ENCODE data around the gene TOLLIP. TPM values are rescaled to one million over a fixed set of nuclear protein-coding genes. Genes with fewer than 3 reads are reported as not detected.

The TOLLIP gene
- total RNA-seq, 1 donor from 2014 or later: 40.7 TPM

DNA sequence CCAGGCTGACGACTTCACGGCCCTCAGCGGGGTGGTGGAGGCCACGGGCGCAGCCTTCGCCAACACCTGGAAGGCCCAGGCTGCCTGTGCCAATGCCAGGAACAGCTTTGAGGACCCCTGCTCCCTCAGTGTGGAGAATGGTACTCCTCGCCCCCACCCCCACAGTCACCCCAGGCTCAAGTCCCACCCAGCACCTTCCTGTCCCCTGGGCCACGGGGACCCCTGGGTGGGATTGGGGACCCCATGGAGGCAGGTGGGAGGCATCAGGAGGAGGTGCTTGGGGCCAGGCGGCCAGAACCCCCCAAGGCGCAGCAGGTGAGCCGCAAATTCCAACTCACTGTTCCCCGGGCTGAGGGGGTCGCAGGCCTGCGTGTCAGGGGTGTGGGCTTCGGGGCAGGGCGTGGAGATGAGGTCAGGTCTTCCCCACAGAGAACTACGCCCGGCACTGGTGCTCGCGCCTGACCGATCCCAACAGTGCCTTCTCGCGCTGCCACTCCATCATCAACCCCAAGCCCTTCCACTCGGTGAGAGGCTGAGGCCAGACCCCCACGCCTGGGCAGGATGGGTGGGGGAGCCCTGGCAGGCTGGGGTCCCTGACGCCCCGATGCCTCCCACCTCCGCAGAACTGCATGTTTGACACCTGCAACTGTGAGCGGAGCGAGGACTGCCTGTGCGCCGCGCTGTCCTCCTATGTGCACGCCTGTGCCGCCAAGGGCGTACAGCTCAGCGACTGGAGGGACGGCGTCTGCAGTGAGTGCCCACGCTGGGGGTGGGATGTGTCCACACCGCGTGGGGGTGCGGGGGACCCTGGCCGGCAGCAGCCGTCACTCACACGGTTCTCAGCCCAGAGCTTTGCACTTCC, 77.2 kb downstream of the TOLLIP start:
- no peak for DNase-seq (ENCODE audit: low read depth)

DNA sequence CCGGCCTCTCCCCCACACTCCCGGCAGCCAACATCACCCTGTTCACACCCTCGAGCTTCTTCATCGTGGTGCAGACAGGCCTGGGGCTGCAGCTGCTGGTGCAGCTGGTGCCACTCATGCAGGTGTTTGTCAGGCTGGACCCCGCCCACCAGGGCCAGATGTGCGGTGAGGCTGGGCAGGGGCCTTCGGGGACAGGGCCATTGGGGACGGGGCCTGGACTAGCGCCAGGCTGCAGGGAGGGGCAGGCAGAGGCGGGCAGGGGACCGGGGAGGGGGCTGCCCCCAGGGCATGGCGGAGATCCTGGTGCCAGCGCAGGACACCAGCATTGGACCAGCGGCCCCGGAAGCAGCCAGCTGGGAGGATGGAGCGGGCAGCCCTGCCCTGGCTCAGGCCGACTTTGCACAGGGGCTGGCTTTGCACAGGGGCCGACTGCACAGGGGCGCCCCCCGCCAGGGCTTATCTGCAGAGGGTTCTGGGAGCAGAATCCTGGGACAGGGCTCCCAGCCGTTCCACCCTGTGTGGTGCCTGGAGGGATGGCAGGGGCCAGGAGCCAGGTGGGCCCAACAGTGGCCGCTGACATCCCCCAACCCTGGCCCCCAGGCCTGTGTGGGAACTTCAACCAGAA, 77.9 kb downstream of the TOLLIP start:
- no peak for DNase-seq (ENCODE audit: low read depth)

DNA sequence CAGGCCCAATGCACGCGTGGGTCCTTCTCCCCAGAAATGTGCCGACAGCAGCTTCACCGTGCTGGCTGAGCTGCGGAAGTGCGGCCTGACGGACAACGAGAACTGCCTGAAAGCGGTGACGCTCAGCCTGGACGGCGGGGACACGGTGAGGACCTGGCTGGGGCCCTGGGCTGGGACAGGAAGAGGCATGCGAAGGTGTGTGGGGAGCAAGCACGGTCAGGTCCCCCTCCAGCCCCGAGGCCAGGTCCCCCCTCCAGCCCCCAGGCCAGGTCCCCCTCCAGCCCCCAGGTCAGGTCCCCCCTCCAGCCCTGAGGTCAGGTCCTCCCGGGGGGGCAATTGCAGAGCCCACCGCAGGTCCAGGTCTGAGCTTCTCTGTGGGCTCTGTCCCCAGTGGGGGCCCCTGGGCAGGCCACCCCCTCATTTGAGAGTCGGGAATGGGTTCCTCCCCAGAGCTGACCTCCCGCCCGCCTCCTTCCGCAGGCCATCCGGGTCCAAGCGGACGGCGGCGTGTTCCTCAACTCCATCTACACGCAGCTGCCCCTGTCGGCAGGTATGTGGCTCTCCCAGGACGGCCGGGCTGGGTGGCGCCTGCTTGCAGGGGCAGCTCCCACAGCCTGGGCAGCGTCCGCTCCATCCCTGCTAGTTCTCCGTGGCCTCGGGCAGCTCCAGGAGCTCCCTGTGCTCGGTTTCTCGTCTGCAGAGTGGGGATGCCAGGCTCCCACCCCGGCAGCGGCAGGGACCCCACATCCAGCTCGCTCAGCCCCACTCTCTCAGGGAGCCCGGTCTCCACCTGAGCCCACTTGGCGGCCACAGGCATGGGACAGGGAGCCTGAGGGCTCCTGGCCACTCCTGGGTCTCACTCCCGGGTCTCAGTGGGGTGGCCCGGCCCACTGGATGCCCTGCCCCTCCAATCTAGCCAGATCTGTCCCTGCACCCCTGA, 78.7 kb downstream of the TOLLIP start:
- no peak for DNase-seq (ENCODE audit: low read depth)

DNA sequence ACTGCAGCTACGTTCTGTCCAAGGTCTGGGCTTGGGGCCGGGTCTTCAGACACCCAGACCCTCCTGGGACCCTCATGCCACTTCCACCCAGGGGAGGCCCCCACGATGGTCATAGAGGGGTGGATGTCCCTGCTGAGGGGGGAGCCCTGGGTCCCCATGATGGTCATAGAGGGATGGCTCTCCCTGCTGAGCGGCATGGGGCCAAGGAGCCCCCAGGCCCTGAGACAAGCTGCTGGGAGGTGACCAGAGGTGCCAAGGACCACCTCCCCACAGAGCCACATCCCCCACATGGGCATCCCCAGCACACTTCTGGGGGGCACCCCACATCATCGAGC, 79.3 kb downstream of the TOLLIP start:
- no peak for DNase-seq (ENCODE audit: low read depth)

DNA sequence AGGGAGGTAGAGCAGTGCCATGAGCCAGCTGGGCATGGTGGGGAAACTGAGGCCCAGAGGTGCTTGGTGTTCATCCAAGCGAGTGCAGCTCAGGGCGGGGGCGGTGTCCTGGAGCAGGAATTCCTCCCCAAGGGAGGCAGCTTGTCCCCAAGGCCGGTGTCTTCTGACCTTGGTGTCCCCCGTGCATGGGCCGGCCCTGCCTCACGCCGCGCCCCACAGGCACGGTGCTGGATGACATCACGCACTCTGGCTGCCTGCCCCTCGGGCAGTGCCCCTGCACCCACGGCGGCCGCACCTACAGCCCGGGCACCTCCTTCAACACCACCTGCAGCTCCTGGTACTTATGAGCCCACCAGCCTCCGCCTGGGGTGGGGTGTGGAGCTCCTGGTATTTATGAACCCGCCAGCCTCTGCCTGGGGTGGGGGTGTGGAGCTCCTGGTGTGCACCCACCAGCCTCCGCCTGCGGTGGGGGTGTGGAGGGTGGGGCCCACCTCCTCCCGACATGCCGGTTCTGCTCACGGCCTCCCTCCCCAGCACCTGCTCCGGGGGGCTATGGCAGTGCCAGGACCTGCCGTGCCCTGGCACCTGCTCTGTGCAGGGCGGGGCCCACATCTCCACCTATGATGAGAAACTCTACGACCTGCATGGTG, 79.8 kb downstream of the TOLLIP start:
- DNase-seq (ENCODE audit: low read depth): no peak

DNA sequence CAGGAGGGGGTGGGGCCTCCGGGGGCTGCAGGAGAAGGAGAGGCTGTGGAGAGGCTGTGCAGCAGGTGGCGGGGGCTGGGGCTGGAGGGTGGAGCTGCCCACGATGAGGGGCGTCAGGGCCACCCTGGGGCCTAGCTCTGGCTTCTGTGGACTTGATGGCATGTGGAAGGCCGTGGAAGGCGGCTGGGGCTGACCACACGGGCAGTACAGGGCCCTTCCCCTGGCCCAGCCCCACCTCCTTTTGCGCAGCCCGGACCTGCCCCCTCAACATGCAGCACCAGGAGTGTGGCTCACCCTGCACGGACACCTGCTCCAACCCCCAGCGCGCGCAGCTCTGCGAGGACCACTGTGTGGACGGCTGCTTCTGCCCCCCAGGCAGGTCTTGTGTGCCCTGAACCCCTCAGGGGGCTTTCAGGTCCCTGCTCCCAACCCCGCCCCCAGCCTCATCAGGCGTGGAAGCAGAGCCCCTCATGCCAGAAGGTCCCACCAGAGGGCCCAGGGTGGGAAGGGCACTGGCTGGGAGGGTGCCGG, 80.4 kb downstream of the TOLLIP start:
- DNase-seq (ENCODE audit: low read depth): no peak

DNA sequence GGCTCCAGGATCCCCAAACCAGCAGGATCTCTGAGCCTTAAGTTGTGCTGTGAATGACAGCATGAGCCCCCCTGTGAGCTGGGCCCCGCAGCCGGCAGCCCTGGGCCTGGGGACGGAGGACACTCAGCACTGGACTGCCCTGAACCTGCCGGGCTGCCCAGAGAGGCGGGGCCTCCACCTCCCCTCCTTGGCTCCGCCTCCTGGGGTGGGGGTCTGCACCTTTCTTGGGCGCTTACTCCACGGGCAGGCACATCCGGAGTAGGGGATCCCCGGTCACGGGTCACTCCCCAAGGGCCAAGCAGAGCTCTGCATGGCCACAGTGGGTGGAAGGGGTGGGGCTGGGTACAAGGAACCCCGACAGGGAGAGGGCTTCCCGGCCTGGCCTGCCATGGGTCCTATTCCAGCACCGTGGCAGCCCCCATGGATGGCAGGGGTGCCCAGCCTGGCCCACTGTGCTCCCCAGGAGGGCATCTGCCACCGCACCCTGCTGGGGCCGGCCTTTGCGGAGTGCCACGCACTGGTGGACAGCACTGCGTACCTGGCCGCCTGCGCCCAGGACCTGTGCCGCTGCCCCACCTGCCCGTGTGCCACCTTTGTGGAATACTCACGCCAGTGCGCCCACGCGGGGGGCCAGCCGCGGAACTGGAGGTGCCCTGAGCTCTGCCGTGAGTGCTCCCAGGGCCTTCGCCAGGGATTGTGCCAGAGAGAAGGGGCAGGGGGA, 81.2 kb downstream of the TOLLIP start:
- DNase-seq (ENCODE audit: low read depth): no peak

DNA sequence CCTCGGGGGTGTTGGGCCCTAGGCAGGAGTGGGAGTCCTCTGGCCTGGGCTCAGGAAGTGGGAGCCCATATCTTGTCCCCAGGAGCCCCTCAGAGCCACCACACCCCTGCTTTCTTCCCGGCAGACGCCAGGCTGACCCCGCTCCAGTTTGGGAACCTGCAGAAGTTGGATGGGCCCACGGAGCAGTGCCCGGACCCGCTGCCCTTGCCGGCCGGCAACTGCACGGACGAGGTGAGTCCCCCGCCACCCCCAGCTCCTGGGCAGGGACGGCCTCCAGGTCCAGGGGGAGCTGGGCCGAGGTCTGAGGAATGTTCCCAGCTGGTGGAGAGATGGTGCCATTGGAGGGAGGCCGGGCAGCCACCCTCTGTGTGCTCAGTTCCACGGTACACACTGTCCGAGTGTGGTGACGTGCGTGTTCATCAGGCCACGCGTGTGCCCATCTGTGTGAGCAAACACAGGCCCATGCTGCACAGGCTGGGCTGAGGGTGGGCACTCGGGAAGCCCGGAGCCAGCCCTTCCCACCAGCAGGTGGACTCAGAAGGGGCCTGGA, 81.8 kb downstream of the TOLLIP start:
- DNase-seq (ENCODE audit: low read depth): no peak

DNA sequence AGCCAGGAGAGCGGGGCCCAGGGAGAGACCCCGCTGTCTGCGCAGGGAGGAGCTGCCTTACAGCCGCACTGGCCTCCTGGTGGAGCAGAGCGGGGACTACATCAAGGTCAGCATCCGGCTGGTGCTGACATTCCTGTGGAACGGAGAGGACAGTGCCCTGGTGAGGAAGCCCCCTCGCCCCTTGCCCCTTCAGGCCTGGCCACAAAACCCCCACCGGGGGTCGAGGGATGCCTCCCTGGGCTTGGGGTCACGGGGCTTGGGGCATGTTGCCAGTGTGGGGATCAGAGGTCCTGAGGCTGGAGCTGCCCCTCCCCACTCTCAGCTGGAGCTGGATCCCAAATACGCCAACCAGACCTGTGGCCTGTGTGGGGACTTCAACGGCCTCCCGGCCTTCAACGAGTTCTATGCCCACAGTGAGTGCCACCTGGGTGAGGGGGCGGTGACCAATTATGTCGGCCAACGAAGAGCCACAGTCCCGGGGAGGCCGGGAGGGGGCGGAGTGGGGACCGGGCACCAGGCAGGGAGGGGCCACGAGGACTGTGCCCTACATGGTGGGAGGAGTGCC, 82.4 kb downstream of the TOLLIP start:
- no peak for DNase-seq (ENCODE audit: low read depth)

DNA sequence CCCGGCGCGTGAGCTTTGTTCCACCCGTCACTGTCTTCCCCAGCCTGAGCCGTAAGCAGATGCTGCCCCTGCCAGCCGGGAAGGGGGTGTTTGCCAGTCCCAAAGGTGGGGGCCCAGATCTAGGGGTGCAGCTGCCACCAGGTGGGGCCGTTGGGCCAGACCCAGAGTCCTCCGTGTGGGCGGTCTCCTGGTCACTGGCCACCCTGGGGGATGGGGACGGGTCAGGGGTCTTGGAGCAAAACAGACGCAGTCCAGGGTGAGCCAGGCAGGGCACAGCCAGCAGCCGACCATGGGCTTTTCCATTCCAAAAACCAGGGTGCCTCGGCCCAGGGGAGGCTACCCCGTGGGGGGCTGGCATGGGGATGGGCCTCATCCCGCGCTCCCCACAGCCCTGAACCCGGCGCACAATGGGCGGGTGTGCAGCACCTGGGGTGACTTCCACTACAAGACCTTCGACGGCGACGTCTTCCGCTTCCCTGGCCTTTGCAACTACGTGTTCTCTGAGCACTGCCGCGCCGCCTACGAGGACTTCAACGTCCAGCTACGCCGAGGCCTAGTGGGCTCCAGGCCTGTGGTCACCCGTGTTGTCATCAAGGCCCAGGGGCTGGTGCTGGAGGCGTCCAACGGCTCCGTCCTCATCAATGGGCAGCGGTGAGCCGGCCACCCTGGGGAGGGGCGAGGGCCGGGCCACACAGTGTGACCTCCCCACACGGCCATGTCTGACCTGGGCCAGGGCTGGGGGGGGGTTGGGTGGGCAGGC, 83.0 kb downstream of the TOLLIP start:
- DNase-seq (ENCODE audit: low read depth): no peak

DNA sequence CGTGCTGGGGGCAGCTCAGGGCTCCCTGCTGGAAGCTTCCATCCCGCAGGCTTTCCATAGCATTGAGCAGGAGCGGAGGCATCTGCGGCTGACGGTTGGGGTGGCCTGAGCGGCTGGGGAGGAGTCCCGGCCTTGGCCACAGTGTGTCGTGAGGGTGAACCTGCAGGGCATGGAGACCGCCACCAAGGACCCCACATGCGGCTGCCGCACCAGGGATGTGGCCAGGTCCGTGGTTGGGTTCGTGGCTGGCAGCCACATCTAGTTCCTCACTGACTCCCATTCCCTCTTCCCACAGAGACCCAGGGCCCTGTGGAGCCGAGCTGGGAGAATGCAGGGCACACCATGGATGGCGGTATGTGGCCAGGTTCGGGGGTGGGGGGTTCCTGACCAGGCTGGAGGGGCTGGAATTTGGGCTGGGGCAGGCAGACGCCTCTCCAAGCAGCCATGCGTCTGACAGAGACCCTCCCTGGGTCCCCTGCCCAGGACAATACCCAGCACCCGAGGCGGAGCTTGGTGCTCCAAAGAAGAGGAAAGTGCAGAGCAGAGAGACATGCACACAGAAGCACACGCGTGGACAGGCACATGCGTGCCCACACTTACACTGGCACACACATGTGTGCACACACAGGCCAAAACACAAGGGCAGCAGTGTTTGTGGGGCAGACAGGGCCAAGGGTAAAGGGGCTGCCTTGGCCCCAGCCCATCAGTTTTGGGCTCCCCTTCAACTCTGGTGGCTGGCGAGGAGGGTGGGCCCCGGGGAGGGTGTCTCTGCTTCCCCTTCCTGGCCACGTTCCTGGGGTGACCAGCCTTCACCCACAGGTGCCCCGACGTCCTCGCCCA, 83.8 kb downstream of the TOLLIP start:
- no peak for DNase-seq (ENCODE audit: low read depth)

DNA sequence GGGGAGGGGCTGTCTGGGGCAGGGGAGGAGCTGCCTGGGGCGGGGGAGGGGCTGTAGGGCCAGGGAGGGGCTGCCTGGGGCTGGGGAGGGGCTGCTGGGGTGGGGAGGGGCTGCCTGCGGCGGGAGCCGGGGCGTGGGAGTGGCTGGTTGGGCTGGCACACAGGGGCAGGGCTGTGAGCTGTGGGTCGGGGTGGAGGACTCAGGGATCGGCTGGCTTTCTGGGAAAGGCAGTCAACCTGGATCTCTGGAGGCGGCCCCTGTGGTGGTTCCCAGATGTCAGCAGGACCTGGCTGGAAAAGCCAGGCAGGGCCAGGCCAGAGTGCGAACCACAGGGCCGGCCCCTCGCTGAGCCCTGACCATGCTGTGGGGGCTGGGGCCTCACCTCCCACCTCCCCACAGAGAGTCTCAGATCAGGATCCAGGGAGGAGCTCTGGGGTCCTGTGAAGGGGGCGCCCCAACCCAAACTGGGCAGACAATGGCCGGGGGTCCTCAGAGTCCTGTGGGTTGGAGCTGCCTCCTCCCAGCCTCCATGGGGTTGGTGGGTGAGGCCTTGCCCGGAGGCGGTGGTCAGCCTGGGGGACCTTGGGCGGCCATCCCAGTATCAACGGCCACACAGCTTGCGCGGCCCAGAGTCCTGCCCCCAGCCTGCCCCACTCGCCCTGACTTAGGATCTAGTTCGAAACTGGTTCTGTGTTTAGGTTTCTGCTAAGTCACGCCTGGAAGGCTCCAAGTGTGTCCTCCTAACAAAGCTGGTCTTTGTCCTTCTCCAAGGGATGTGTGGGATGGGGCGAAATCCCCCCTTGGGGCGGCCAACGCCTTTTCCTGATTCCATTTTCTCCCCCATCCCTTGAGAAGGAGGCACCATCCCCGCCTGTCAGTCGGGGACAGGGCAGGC, 84.7 kb downstream of the TOLLIP start:
- no peak for DNase-seq (ENCODE audit: low read depth)

Other genes starting within 250 kb of the TOLLIP start
- not detected in 2 replicates for gene MUC2, start 234.8 kb downstream of the TOLLIP start, total RNA-seq
- gene MUC5AC, start 151.7 kb downstream of the TOLLIP start, total RNA-seq: not detected in 2 replicates
- gene MUC5B, start 86.6 kb downstream of the TOLLIP start, total RNA-seq: not detected in 2 replicates
- gene BRSK2, start 80.3 kb upstream of the TOLLIP start, total RNA-seq: 0.17 and 0.30 TPM in 2 replicates
- 20.8 and 36.5 TPM in 2 replicates for gene MOB2, start 177.1 kb upstream of the TOLLIP start, total RNA-seq